ENCODE data around the gene APOBEC3A. TPM values are rescaled to one million over a fixed set of nuclear protein-coding genes. Genes with fewer than 3 reads are reported as not detected.

Gene APOBEC3A
- total and polyA plus RNA-seq, 2 of the 8 experiments (the other 6 are each of a cell fraction or from before 2014, with no cell fraction given) = not detected

Other genes starting within 250 kb of the APOBEC3A start
- gene SUN2, start 201.6 kb upstream of the APOBEC3A start, total RNA-seq (2021; fragmentation: NEBNext Ultra II Directional; extraction: Animal tissue kit (Norgen Biotek cat#: 25700)) = 10.5 and 11.7 TPM in 2 replicates
- gene SUN2, start 201.6 kb upstream of the APOBEC3A start, polyA plus RNA-seq (2011; rRNA removed) = 5.1 and 8.3 TPM in 2 replicates
- 7.8 and 8.8 TPM in 2 replicates for gene DNAL4, start 163.5 kb upstream of the APOBEC3A start, total RNA-seq (2021; fragmentation: NEBNext Ultra II Directional; extraction: Animal tissue kit (Norgen Biotek cat#: 25700))
- gene DNAL4, start 163.5 kb upstream of the APOBEC3A start, polyA plus RNA-seq (2011; rRNA removed) = 14.0 and 23.4 TPM in 2 replicates
- 5.8 and 6.4 TPM in 2 replicates for gene NPTXR, start 113.6 kb upstream of the APOBEC3A start, total RNA-seq (2021; fragmentation: NEBNext Ultra II Directional; extraction: Animal tissue kit (Norgen Biotek cat#: 25700))
- gene NPTXR, start 113.6 kb upstream of the APOBEC3A start, polyA plus RNA-seq (2011; rRNA removed) = 3.7 and 4.9 TPM in 2 replicates
- 27.5 and 28.2 TPM in 2 replicates for gene CBX6, start 85.4 kb upstream of the APOBEC3A start, total RNA-seq (2021; fragmentation: NEBNext Ultra II Directional; extraction: Animal tissue kit (Norgen Biotek cat#: 25700))
- 10.6 and 11.7 TPM in 2 replicates for gene CBX6, start 85.4 kb upstream of the APOBEC3A start, polyA plus RNA-seq (2011; rRNA removed)
- 14.2 and 16.3 TPM in 2 replicates for gene APOBEC3B, start 24.7 kb downstream of the APOBEC3A start, total RNA-seq (2021; fragmentation: NEBNext Ultra II Directional; extraction: Animal tissue kit (Norgen Biotek cat#: 25700))
- 43.3 and 74.9 TPM in 2 replicates for gene APOBEC3B, start 24.7 kb downstream of the APOBEC3A start, polyA plus RNA-seq (2011; rRNA removed)
- 23.3 and 23.7 TPM in 2 replicates for gene APOBEC3C, start 56.6 kb downstream of the APOBEC3A start, total RNA-seq (2021; fragmentation: NEBNext Ultra II Directional; extraction: Animal tissue kit (Norgen Biotek cat#: 25700))
- gene APOBEC3C, start 56.6 kb downstream of the APOBEC3A start, polyA plus RNA-seq (2011; rRNA removed) = 20.3 and 22.8 TPM in 2 replicates
- gene APOBEC3D, start 63.5 kb downstream of the APOBEC3A start, total RNA-seq (2021; fragmentation: NEBNext Ultra II Directional; extraction: Animal tissue kit (Norgen Biotek cat#: 25700)) = 5.5 and 7.2 TPM in 2 replicates
- gene APOBEC3D, start 63.5 kb downstream of the APOBEC3A start, polyA plus RNA-seq (2011; rRNA removed) = 2.2 and 4.3 TPM in 2 replicates
- gene APOBEC3F, start 83.3 kb downstream of the APOBEC3A start, total RNA-seq (2021; fragmentation: NEBNext Ultra II Directional; extraction: Animal tissue kit (Norgen Biotek cat#: 25700)) = 7.3 and 9.7 TPM in 2 replicates
- gene APOBEC3F, start 83.3 kb downstream of the APOBEC3A start, polyA plus RNA-seq (2011; rRNA removed) = 4.0 and 5.5 TPM in 2 replicates
- 0.94 and 2.0 TPM in 2 replicates for gene APOBEC3G, start 119.7 kb downstream of the APOBEC3A start, total RNA-seq (2021; fragmentation: NEBNext Ultra II Directional; extraction: Animal tissue kit (Norgen Biotek cat#: 25700))
- 1.7 and 2.5 TPM in 2 replicates for gene APOBEC3G, start 119.7 kb downstream of the APOBEC3A start, polyA plus RNA-seq (2011; rRNA removed)
- 0.47 and 0.48 TPM in 2 replicates for gene APOBEC3H, start 139.6 kb downstream of the APOBEC3A start, total RNA-seq (2021; fragmentation: NEBNext Ultra II Directional; extraction: Animal tissue kit (Norgen Biotek cat#: 25700))
- gene APOBEC3H, start 139.6 kb downstream of the APOBEC3A start, polyA plus RNA-seq (2011; rRNA removed) = 0.52 and 0.56 TPM in 2 replicates
- 8.7 TPM in 2 replicates for gene CBX7, start 195.1 kb downstream of the APOBEC3A start, total RNA-seq (2021; fragmentation: NEBNext Ultra II Directional; extraction: Animal tissue kit (Norgen Biotek cat#: 25700))
- 6.9 and 12.3 TPM in 2 replicates for gene CBX7, start 195.1 kb downstream of the APOBEC3A start, polyA plus RNA-seq (2011; rRNA removed)